Measurements from ENCODE around the gene ELFN1.

The ELFN1 gene

GRCh38 chr7:1677206-1678080, 7.4 kb downstream of the ELFN1 start:
- DNase-seq, result no peak

DNA sequence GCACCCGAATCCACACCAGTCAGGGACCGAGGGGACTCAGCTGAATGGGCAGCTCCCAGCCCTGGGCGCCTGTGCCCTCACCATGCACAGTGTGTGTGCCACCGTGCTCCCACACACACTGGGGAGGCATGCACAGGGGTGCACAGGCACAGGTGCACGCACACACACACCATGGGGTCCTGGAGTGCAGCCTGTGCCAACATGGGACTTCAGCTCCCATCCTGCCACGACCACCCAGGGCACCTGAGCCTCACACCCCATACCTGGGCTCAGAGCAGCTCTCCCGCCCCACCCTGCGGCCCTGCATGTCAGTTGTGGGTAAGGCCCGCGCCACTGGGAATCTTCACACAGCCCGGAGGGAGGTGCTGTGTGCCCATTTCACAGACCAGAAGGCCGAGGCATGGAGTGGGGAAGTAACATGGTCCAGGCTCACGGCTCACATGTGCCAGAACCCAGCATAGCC, 8.0 kb downstream of the ELFN1 start:
- no peak for DNase-seq

GRCh38 chr7:1678571-1679325, 8.7 kb downstream of the ELFN1 start:
- DNase-seq, result no peak

- no peak for DNase-seq
Measured at GRCh38 chr7:1679326-1679965, 9.4 kb downstream of the ELFN1 start.

DNA sequence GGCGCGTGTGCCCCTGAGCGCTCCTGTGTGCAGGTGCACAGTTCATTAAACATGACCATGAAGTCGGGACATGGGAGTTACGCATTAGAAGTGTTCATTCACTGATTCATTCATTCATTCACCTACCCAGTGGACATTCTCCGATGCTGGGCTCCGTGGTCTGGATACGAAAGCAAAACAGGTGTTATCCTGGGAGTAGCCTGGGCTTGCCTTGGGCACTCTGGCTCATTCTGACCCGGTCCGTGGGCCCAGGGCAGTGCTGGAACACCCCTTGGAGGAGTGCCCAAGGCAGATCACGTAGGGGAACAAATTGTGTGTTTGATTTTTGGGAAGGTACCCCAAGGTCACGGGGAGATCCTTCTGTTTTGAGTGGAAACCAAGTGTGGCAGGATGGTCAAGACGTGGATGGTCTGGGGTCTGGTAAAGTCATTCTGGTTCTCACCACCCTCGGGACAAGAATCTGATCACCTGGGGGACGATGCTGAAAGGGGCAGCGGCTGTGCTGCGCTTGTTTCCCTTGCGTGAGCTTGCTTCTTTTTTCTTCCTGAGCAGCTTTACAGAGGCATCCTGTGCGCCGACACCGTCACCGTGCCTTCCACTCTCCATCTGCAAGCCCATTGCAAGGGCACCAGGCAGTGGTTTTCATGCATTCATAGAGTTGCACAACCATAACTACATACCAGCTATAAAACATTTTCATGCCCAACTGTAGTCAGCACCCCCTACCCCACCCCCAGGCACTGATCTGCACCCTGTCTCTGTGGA, 10.1 kb downstream of the ELFN1 start:
- no peak for DNase-seq

DNA sequence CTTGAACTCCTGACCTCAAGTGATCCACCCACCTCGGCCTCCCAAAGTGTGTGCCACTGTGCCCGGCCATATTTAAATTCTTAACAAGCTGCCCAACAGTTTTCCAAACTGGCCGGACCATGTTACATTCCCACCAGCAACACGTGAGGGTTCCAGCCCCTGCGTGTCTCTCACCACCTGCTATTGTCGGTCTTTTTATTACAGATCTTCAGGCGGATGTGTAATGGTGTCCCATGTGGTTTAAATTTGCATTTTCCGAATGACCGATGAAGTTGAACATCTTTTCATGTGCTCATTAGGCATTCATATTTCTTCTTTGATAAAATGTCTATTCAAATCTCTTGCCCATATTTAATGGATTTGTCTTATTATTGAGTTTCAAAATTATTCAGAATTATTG, 11.5 kb downstream of the ELFN1 start:
- no peak for DNase-seq

GRCh38 chr7:1685000-1685624, 15.0 kb downstream of the ELFN1 start:
- no peak for DNase-seq

DNA sequence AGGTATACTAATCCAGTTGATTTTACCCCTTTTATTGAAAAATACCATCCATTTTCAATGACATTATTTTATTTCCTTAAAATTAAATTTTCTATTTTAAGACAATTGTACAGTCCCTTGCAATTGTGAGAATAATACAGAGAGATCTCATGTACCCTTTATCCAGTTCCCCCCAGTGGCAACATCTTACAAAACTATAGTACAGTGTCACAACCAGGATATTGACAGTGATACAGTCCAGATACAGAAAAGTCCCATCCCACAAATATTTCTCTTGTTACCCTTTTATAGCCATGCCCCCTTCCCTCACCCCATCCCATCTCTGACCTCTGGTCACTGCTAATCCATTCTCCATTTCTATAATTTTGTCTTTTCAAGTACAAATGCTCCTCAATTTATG, 18.5 kb downstream of the ELFN1 start:
- DNase-seq, result no peak

- DNase-seq, result no peak
Measured at GRCh38 chr7:1689311-1689710, 19.2 kb downstream of the ELFN1 start.

DNA sequence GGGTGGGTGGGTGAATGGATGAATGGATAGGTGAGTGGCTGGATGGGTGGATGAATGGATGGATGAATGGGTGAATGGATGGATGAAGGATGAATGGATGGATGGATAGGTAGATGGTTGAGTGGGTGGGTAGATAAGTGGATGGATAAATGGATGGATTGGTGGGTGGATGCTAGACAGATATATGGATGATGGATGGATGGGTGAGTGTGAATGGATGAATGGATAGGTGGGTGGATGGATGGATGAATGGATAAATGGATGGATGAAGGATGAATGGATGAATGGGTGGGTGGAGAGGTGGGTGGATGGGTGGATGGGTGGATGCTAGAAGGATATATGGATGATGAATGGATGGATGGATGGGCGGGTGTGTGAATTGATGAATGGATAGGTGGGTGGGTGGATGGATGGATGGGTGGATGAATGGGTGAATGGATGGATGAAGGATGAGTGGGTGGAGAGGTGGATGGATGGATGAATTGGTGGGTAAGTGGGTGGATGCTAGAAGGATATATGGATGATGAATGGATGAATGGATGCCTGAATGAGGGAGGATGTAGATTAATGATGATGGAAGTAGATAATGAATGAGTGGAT, 20.4 kb downstream of the ELFN1 start:
- no peak for DNase-seq

DNA sequence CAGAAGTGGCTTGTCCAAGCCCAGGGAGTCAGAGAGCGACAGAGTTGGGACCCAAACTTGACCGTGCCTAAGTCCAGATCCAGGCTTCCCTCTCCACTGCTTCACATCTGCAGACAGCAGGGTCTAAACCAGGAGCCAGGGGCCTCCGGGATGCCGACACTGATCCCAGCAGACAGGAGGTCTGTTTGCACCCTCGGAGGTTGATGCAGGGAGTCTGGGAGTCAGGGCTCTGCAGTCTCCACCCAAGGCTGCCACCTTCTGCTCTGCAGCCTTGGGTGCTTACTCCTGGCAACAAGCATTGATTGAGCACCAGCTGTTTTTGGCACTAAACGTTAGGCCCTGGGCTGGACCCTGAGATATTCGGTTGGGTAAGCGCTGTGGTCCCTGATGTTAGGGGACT, 21.0 kb downstream of the ELFN1 start:
- no peak for DNase-seq

DNA sequence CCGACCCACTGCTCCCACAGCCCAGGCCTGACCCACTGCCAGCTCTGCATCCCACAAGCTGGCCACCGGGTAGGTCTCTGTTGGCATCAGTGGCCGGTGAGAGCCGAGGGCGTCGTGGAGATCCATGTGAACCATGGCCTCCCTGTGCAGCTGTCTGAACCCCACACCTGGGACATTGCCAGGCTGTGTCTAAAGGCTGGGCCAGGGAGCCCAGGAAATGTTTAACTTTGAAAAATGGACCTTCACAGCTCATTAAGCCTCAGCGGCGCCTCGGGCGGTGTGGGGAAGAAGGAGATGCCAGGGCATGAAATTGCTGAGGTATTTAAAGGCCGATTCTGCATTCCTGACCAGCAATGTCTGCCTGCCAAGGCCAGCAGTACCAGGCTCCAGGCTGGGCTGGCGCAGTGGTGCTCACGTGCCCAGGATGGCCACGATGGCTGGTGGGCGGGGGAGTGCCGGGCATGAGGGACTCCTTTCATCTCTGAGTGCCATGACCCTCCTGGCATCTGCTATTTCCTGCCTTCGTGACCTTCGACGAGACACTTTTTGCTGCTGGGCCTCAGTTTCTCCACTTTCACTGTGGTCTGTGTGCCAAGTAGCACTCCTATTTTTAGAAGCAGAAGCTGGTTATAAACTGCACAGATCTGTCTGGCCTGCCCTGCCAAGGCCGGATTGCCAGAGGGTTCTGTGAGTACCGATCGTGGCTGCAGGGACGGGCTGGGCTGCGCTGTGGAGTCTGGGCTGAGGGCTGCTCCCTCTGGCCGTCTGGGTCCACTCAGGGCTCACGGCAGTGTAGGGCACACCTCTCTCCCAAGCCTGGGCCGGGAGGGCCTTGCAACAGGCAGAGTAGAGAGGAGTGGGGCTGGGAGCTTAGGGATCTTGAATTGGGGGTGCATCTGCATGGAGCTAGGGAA, 21.8 kb downstream of the ELFN1 start:
- no peak for DNase-seq

DNA sequence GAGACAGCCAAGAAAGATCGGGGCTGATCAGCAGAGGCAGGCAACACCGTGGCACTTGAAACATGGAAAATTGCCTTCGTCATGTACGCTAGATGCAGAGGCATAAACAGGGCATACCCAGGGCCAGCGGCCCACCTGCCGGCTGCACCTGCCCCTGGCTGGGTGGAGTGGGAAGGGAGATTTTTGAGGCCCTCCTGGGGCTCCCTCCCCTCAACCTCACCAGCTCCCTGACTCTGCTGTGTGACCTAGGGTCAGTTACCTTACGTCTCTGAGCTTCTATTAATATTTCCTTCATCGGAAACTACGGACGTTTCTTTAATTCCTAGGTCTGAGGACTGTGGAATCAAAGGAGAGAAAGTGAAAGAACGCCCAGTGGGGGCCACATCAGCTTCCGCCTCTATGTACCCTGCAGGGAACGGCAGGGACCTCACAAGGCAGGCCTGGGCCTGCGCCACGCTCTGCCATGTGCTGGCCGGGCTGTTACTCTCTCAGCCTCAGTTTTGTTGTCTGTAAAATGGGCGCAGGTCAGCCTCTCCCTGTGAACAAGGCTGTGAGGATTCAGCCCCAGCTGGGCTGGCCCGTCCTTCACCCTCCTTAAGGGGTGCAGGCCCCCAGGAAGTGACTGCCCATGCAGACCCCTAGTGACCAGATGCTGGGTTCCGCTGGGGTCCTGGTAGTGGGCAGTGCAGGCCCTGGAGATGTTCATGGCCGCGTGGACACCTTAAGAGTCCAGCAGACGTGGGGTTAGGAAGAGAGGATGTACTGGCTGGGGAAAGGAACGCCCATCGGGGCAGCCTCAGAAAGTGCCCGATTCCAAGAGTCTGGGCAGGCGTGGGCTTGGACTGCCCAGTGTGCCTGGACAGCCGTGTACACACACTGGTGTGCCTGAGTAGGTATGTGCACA, 22.7 kb downstream of the ELFN1 start:
- no peak for DNase-seq

GRCh38 chr7:1693419-1693990, 23.4 kb downstream of the ELFN1 start:
- DNase-seq, result no peak

DNA sequence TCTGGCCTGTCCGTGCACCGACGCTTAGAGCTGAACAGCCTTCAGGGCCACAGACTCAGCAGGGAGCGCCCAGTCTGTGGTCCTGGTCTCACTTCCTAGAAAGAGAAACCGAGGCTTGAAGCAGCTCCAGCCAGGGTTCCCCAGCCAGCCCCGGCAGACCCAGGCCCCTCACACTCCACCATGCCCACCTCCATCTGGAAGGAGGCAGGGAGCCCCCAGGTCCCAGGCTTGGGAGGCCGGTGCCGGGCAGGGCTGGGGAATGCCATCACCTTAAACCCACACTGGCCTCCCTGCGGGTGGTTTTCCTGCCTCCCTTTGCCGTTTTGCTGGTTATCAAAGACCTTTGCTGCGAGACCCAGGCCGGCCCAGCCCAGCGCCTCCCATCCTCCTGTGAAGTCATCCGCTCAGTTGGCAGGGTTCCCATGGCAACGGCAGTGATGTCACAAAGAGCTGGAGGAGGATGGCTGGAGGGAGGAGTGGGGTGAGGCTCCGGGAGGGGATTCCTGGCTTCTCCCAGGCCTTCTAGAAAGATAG, 24.0 kb downstream of the ELFN1 start:
- no peak for DNase-seq

DNA sequence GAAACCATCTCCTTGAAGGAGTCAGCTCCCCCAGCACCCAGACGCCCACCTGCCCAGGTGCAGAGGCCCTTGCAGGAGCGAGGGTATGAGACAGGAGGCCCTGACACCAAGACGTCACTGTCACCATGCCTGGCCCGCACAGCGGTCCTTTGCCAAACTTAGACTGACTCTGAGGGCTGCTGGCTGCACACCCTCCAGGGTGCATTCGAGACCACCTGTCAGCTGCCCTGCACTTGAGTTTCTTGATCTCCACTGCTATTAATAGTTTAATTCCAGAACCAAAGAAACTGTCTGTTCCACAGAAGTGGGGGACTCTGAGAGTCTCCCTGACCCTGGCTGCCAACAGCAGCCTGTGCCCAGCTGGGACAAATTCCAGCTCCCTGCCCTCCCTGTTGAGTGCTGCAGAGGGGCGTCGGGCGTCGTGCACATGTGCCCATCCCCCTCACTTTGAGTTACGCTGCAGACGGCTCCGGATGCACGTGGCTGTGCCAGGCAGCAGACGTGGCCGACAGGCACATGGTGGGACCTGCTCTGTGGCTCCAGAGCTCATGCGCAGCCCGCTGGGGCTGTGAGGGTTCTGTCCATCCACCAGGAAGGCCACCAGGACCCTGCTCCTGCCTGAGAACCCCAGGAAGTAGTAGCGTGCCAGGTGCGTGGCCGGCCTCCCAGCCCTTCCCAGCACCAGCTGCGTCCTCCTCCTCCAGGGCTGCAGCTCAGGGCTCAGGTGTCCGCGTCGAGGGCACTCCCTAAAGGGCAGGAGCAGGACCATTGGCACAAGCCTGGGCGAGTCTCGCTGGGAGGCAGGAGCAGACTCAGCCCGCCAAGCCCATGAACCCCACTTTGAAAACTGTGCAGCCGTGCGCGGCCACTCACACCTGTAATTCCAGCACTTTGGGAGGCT, 24.8 kb downstream of the ELFN1 start:
- no peak for DNase-seq

- DNase-seq, result no peak
Measured at GRCh38 chr7:1695800-1696454, 25.9 kb downstream of the ELFN1 start.
